Small intestine (tissue), 7 donors: Measurements from ENCODE around the gene SEMA6A. TPM values are rescaled to one million over a fixed set of nuclear protein-coding genes. Genes with fewer than 3 reads are reported as not detected.

Source experiments
- DNase-seq, 2 donors: peaks; one replicate each; pipeline versions ENCODE4 v3.0.0 to v3.0.0-alpha.2; 2013
- FAIRE-seq: peaks from 2 replicates; lab custom pipeline; 2012; peaks lifted over from hg19 to GRCh38; lab: Jason Lieb, UNC
- H3K27ac ChIP-seq, 3 donors: one replicate each; pipeline ENCODE4 v1.5.1; 2013; ENCODE audit warnings: low read length in 2 of 3, mild to moderate bottlenecking in 2 of 3, control low read depth in 1 of 3, inconsistent platforms in 1 of 3, low read depth in 1 of 3, moderate library complexity in 1 of 3
- H3K27me3 ChIP-seq, 3 donors: one replicate each; pipeline ENCODE4 v1.6.1; 2013; ENCODE audit warnings: low read length in 3 of 3, inconsistent platforms in 1 of 3; ENCODE audit not compliant: control insufficient read depth in 3 of 3, insufficient read depth in 3 of 3
- H3K36me3 ChIP-seq, 3 donors: one replicate each; pipeline ENCODE4 v1.6.1; 2013; ENCODE audit warnings: low read length in 3 of 3, inconsistent platforms in 1 of 3, low read depth in 1 of 3, mild to moderate bottlenecking in 1 of 3, moderate library complexity in 1 of 3; ENCODE audit not compliant: control insufficient read depth in 3 of 3, insufficient read depth in 2 of 3
- H3K4me1 ChIP-seq, 3 donors: one replicate each; pipeline ENCODE4 v1.6.1; 2013; ENCODE audit warnings: low read length in 2 of 3, inconsistent platforms in 1 of 3, low read depth in 1 of 3, mild to moderate bottlenecking in 1 of 3, moderate library complexity in 1 of 3; ENCODE audit not compliant: control insufficient read depth in 3 of 3, insufficient read depth in 2 of 3
- H3K4me3 ChIP-seq, 3 donors: one replicate each; pipeline ENCODE4 v1.5.1; 2013; ENCODE audit warnings: low read length in 3 of 3, control low read depth in 1 of 3, inconsistent platforms in 1 of 3, low read depth in 1 of 3, mild to moderate bottlenecking in 1 of 3, moderate library complexity in 1 of 3
- H3K9me3 ChIP-seq, 2 donors: one replicate each; pipeline ENCODE4 v1.6.1; 2013; ENCODE audit warnings: low read depth in 1 of 2, low read length in 1 of 2; ENCODE audit not compliant: control insufficient read depth in 2 of 2, insufficient read depth in 1 of 2
- WGBS, 3 donors: extraction: QIAGEN DNeasy Blood & Tissue Kit; methylation state at CpG; one replicate each; pipeline ENCODE4 v1.1.7; 2013; 5-methylcytosine and 5-hydroxymethylcytosine counted together
- polyA plus RNA-seq, 4 donors: library from polyadenylated mRNA; stranded (reverse) in 3 of 4; unstranded in 1 of 4; fragments of 200-250 nt in 3 of 4; fragments of 120-200 nt in 1 of 4; gene quantifications; one replicate each; pipeline versions ENCODE4 v1.2.1 to v1.2.3, GENCODE V29; 2013
- donor health status: healthy with polysubstance abuse.
- donor health status: control.
- donor health status: control.
- donor health status: Bipolar disorder and iron deficiency.
- donor health status: healthy.

The SEMA6A gene
- polyA plus RNA-seq, 4 donors: 12.9 to 68.5 (median 13.4) TPM

- FAIRE-seq (no peak), DNase-seq (no peak)
- H3K36me3 ChIP-seq: peaks cover 0 to 3% (median 0%) of the 10 kb centered on the region in 3 donors
- H3K9me3 ChIP-seq: peaks cover 0 to 6% of the 10 kb centered on the region in 2 donors
- H3K27ac ChIP-seq: no peak overlapping the region
- H3K27me3 ChIP-seq: no peaks in the 10 kb centered on the region
- H3K4me3 ChIP-seq: no peak overlapping the region
- no peaks in the 10 kb centered on the region for H3K4me1 ChIP-seq
- 88 to 94% (median 90%) methylated on average over 5 of the region's 5 CpGs for WGBS, 3 donors
Measured at GRCh38 chr5:116612431-116612830, 37.8 kb upstream of the SEMA6A start.

- Histone ChIP-seq H3K4me3 (no peak overlapping the region), H3K4me1 (no peaks in the 10 kb centered on the region), H3K9me3 (peaks cover 0 to 6% of the 10 kb centered on the region in 2 donors), H3K27me3 (no peaks in the 10 kb centered on the region), H3K36me3 (peaks cover 0 to 1% (median 0%) of the 10 kb centered on the region in 3 donors), H3K27ac (no peak overlapping the region)
- DNase-seq (no peak), FAIRE-seq (no peak)
- WGBS, 3 donors: 62 to 89% (median 72%) methylated on average over 4 of the region's 4 CpGs
Measured at GRCh38 chr5:116605310-116606070, 30.9 kb upstream of the SEMA6A start.

GRCh38 chr5:116604805-116605204 is 30.2 kb upstream of the SEMA6A start:
- Histone ChIP-seq H3K27ac (no peak overlapping the region), H3K4me1 (no peaks in the 10 kb centered on the region), H3K36me3 (no peaks in the 10 kb centered on the region), H3K27me3 (no peaks in the 10 kb centered on the region), H3K4me3 (no peak overlapping the region), H3K9me3 (peaks cover 0 to 6% of the 10 kb centered on the region in 2 donors)
- no peak for DNase-seq
- FAIRE-seq: no peak
- 59 to 75% (median 64%) methylated on average over 4 of the region's 4 CpGs for WGBS, 3 donors

- Histone ChIP-seq H3K4me3 (no peak overlapping the region), H3K27me3 (no peaks in the 10 kb centered on the region), H3K4me1 (no peaks in the 10 kb centered on the region), H3K27ac (no peak overlapping the region), H3K9me3 (no peaks in the 10 kb centered on the region), H3K36me3 (no peaks in the 10 kb centered on the region)
- no peak for DNase-seq
- WGBS, 3 donors: 60 to 84% (median 81%) methylated on average over 3 of the region's 3 CpGs
- no peak for FAIRE-seq
Measured at GRCh38 chr5:116600876-116601275, 26.3 kb upstream of the SEMA6A start.

GRCh38 chr5:116598911-116599310 is 24.3 kb upstream of the SEMA6A start:
- Histone ChIP-seq H3K27me3 (no peaks in the 10 kb centered on the region), H3K4me1 (no peaks in the 10 kb centered on the region), H3K4me3 (no peak overlapping the region), H3K36me3 (no peaks in the 10 kb centered on the region), H3K9me3 (no peaks in the 10 kb centered on the region), H3K27ac (no peak overlapping the region)
- no peak for DNase-seq
- WGBS, 3 donors: 90 to 98% (median 94%) methylated on average over 1 of the region's 1 CpG
- FAIRE-seq: no peak

GRCh38 chr5:116595498-116595897 is 20.9 kb upstream of the SEMA6A start:
- no peaks in the 10 kb centered on the region for H3K4me1 ChIP-seq
- H3K27me3 ChIP-seq: no peaks in the 10 kb centered on the region
- no peak overlapping the region for H3K4me3 ChIP-seq
- DNase-seq (no peak), FAIRE-seq (no peak)
- peaks cover 0 to 4% of the 10 kb centered on the region in 2 donors for H3K9me3 ChIP-seq
- no peak overlapping the region for H3K27ac ChIP-seq
- 58 to 78% (median 61%) methylated on average over 3 of the region's 3 CpGs for WGBS, 3 donors
- no peaks in the 10 kb centered on the region for H3K36me3 ChIP-seq

GRCh38 chr5:116593340-116593739 is 18.7 kb upstream of the SEMA6A start:
- no peaks in the 10 kb centered on the region for H3K4me1 ChIP-seq

GRCh38 chr5:116585227-116585626 is 10.6 kb upstream of the SEMA6A start:
- H3K27ac ChIP-seq: no peak overlapping the region
- no peak for FAIRE-seq
- H3K9me3 ChIP-seq: no peaks in the 10 kb centered on the region
- DNase-seq: no peak
- H3K36me3 ChIP-seq: no peaks in the 10 kb centered on the region
- H3K4me1 ChIP-seq: no peaks in the 10 kb centered on the region
- WGBS, 3 donors: 82 to 98% (median 94%) methylated on average over 3 of the region's 3 CpGs
- H3K4me3 ChIP-seq: no peak overlapping the region
- H3K27me3 ChIP-seq: no peaks in the 10 kb centered on the region

More at GRCh38 chr5:116593340-116593739, 18.7 kb upstream of the SEMA6A start:
- Histone ChIP-seq H3K27me3 (no peaks in the 10 kb centered on the region), H3K4me3 (no peak overlapping the region), H3K9me3 (peaks cover 0 to 6% of the 10 kb centered on the region in 2 donors), H3K36me3 (no peaks in the 10 kb centered on the region), H3K27ac (no peak overlapping the region)
- FAIRE-seq (no peak), DNase-seq (no peak)
- 91 to 94% (median 92%) methylated on average over 5 of the region's 5 CpGs for WGBS, 3 donors

- H3K36me3 ChIP-seq: no peaks in the 10 kb centered on the region
- no peak overlapping the region for H3K4me3 ChIP-seq
- no peak for DNase-seq
- no peaks in the 10 kb centered on the region for H3K9me3 ChIP-seq
- FAIRE-seq: no peak
- WGBS, 3 donors: 89 to 94% (median 91%) methylated on average over 3 of the region's 3 CpGs
- H3K4me1 ChIP-seq: no peaks in the 10 kb centered on the region
- no peaks in the 10 kb centered on the region for H3K27me3 ChIP-seq
- no peak overlapping the region for H3K27ac ChIP-seq
Measured at GRCh38 chr5:116583862-116584222, 9.2 kb upstream of the SEMA6A start.
